ENCODE measurements around the gene PRKCQ. TPM values are rescaled to one million over a fixed set of nuclear protein-coding genes. Genes with fewer than 3 reads are reported as not detected.

PRKCQ gene
- total RNA-seq, 2 donors from 2014 or later: 55.3 to 79.0 TPM

DNA sequence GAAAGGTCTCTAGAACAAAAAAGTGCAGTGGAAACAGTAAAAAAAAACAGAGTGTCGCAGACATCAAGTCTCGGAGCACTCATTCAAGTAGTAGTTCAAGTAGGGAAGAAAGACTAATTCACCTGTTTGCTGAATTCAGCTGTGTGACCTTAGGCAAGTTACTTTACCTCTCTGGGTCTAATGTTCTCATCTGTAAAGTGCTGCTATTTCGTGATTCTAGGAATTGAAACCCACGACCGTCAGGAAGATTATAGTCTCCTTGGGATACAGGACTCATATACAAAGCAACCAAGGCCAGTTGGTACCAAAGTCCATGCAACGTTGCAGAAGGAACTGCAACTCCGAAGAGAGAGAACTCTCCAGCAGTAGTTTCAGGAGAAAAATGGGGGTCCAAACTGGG lies 26.1 kb downstream of the PRKCQ start:
- H3K4me1 Mint-ChIP-seq (ENCODE audit: low read depth in 2 of 2): peaks cover 73 to 83% of the 10 kb centered on the region in 2 donors
- peak overlapping the region; percentile 84 to 90 for H3K27ac Mint-ChIP-seq

DNA sequence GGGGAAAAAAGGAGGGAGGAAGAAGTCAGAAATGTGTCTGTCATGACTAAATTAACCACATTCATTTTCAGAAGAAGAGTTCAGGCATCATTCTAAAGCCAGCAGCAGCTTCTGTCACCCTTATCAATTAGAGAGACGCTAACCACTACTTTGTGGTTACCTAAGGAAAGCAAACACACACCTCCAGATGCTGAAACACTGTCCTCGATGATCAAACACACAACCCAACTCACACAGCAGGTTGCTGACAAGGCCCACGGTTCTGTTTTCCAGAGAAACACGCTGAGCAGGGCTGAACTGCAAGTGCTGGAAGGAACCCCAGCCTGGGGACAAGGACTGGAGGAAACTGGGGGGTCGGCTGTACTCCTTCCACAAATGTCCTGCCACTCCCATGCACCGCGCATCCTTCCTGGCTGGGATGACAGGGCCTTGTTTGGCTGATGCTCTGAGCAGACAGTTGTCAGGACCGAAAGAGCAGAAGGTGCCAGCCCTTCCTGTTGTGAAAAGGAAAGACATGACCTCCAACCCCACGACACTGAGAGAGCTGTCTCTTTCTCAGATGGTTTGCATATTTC lies 36.6 kb downstream of the PRKCQ start:
- ATAC-seq (peak; percentile 89 to 90), DNase-seq (ENCODE audit: low spot score) (no peak)
- Mint-ChIP-seq H3K36me3 (no peaks in the 10 kb centered on the region), H3K9me3 (no peaks in the 10 kb centered on the region), H3K4me3 (peak overlapping the region; percentile 88), H3K27me3 (no peaks in the 10 kb centered on the region), H3K4me1 (ENCODE audit: low read depth in 2 of 2) (peaks cover 60 to 65% of the 10 kb centered on the region in 2 donors), H3K27ac (peak overlapping the region; percentile 96 to 99)

More for the DNA sequence above, 26.1 kb downstream of the PRKCQ start:
- Mint-ChIP-seq H3K4me3 (no peak overlapping the region), H3K9me3 (peaks cover 5% of the 10 kb centered on the region), H3K36me3 (peaks cover 30% of the 10 kb centered on the region), H3K27me3 (no peaks in the 10 kb centered on the region)
- no peak for ATAC-seq
- DNase-seq (ENCODE audit: low spot score): no peak

DNA sequence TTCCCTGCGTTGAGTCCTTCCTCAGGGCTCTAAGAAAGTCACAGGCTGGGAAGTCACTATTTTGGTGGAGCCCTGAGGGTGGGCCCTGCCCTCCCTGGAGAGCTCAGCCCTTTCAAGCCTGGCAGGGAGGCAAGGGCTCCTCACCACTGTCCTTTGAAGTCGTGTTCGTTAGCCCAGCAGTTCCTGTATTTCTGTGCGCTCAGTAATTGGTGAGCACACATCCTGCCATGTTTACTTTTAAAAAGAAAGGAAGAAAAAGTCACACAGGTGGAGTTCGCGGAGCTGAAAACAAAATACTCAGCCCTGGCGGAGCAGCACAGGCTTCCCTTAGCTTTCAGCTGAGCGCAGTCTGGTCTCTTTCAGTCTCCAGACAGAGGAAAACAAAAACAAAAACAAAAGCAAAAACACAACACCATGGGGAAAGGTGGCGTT lies 37.1 kb downstream of the PRKCQ start:
- peaks cover 65 to 67% of the 10 kb centered on the region in 2 donors for H3K4me1 Mint-ChIP-seq (ENCODE audit: low read depth in 2 of 2)
- peak overlapping the region; percentile 96 to 99 for H3K27ac Mint-ChIP-seq
- peak overlapping the region; percentile 88 for H3K4me3 Mint-ChIP-seq
- no peaks in the 10 kb centered on the region for H3K27me3 Mint-ChIP-seq
- peak; percentile 73 to 77 for ATAC-seq
- DNase-seq (ENCODE audit: low spot score): no peak
- no peaks in the 10 kb centered on the region for H3K9me3 Mint-ChIP-seq
- no peaks in the 10 kb centered on the region for H3K36me3 Mint-ChIP-seq

DNA sequence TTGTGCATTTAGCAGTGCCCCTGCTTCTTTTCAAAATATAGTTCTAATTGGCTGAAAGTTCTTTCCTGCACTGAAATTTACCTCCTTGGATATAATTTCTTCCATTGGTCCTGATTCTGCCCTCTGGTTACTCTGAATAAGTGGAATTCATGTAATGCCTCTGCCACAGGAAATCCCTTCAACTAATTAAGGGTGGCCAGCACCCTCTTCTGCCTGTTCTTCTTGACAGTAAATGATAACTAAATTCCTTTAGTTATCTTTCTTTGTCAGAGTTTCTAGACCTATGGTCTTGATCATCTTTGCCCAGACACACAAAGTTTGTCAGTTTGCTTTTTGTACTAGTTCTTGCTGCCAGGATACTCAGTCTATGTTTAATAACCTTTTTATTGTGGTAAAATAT lies 40.2 kb downstream of the PRKCQ start:
- Mint-ChIP-seq H3K4me3 (no peak overlapping the region), H3K4me1 (ENCODE audit: low read depth in 2 of 2) (peaks cover 72 to 74% of the 10 kb centered on the region in 2 donors), H3K36me3 (no peaks in the 10 kb centered on the region), H3K27ac (peak overlapping the region; percentile 41 to 99), H3K9me3 (no peaks in the 10 kb centered on the region), H3K27me3 (no peaks in the 10 kb centered on the region)
- no peak for ATAC-seq
- DNase-seq (ENCODE audit: low spot score): no peak

DNA sequence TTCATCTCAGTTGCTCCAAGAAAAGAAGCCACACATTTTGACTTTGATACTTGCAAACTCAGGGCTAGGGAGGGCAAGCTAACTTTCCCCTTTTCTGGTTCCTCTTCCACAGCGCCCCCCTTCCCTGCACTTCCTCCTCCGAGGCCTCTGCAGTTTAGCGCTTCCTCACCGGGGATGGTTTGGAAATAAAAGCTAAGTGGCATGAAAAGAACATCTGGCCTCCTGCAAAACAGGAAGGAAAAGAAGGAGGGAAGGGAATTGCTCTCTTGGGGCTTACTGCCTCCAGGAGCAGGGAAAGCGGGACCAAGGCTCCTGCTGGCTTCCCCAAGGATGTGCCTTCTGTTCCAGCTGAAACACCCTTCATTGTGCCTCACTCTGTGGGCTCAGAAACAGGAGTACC lies 42.3 kb downstream of the PRKCQ start:
- Mint-ChIP-seq H3K27me3 (no peaks in the 10 kb centered on the region), H3K4me1 (ENCODE audit: low read depth in 2 of 2) (peaks cover 61 to 62% of the 10 kb centered on the region in 2 donors), H3K9me3 (no peaks in the 10 kb centered on the region), H3K4me3 (no peak overlapping the region), H3K36me3 (no peaks in the 10 kb centered on the region), H3K27ac (peak overlapping the region; percentile 60 to 78)
- ATAC-seq (no peak), DNase-seq (ENCODE audit: low spot score) (no peak)

DNA sequence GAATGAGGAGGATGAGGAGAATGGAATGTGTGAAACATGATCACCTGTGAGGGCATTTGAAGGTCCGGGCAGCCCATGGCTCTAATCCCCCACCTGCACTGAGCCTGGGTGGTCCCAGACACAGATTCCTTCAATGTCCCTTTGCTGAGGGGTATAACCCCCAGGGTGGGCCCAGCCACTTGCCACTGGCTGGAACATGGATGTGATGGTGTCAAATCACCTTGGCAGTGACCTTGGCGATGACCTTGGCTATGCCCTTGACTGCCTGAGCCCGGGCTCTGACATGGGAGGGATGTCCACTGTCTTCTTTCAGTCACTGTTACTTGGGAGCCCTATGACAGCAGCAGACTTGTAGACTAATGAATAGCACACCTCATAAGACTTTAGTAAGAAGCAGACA lies 44.0 kb downstream of the PRKCQ start:
- DNase-seq (ENCODE audit: low spot score) (no peak), ATAC-seq (no peak)
- no peaks in the 10 kb centered on the region for H3K36me3 Mint-ChIP-seq
- peaks cover 59% of the 10 kb centered on the region in 2 donors for H3K4me1 Mint-ChIP-seq (ENCODE audit: low read depth in 2 of 2)
- H3K27ac Mint-ChIP-seq: peak overlapping the region; percentile 35 to 69
- H3K27me3 Mint-ChIP-seq: no peaks in the 10 kb centered on the region
- H3K4me3 Mint-ChIP-seq: no peak overlapping the region
- no peaks in the 10 kb centered on the region for H3K9me3 Mint-ChIP-seq

DNA sequence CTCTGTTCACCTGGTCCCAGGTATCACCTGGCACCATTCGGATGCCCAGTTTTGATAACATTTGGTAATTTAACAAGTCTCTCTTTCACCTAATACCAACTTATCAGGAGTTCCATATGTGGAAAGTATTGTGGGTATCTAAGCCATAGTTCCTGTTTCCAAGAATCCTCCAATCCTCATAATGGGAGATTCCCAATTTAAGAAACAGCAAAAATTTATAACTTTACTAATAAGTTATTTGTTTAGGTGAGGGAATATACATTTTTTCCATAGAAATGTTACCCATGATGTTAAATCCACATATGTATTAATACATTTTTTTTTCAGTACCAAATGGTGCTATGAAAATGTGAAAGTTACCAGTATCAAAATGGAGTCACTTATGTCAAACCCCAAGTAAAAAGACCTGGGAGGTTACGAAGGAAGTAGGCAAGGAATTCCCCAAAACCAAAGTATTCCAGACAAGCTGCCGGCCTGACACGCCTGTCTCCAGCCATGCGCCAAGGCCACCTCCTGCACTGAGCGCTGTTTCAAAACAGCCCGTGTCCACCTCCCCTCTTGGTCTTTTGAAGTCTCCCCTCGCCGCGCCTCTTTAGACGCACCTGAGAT lies 44.8 kb downstream of the PRKCQ start:
- DNase-seq (ENCODE audit: low spot score) (no peak), ATAC-seq (no peak)
- Mint-ChIP-seq H3K36me3 (no peaks in the 10 kb centered on the region), H3K4me1 (ENCODE audit: low read depth in 2 of 2) (peaks cover 59% of the 10 kb centered on the region in 2 donors), H3K9me3 (no peaks in the 10 kb centered on the region), H3K27me3 (no peaks in the 10 kb centered on the region), H3K4me3 (no peak overlapping the region), H3K27ac (peak overlapping the region; percentile 35 to 69)

DNA sequence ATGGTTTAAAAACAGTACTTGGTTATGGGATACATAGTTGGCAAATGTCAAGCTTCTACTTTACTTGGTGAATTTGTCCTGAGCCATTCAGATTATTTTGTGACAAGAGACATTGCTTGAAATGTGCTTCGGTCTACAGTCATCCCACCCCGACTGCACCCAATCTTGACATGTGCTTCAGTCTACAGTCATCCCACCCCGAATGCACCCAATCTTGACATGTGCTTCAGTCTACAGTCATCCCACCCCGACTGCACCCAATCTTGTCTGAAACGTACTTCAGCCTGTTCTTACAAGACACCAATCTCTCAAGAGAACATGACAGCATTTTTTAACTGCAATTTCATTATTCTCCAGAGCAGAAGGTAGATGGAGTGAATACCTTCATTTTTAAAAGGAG lies 47.8 kb downstream of the PRKCQ start:
- Mint-ChIP-seq H3K4me1 (ENCODE audit: low read depth in 2 of 2) (peaks cover 67 to 71% of the 10 kb centered on the region in 2 donors), H3K27ac (peak overlapping the region; percentile 95), H3K36me3 (no peaks in the 10 kb centered on the region)

DNA sequence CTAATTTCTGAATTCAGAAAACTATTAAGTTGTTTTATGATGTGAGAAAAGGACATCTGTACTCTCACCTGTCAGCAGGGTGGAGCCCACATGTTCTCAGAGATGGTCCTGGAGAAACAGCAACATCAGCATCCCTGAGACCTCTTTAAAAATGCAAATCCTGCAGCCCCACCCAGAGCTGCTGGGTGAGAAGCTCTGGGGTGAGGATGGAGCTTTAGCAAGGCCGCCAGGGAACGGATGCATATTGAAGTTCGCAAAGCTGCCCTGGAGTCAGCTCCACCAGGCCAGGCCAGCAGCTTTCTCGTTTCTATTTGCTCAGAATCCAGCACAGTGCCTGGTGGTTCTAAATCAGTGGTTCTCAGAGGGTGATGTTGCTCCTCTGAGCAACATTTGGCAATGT lies 49.1 kb downstream of the PRKCQ start:
- Mint-ChIP-seq H3K36me3 (peaks cover 10% of the 10 kb centered on the region), H3K9me3 (no peaks in the 10 kb centered on the region), H3K4me1 (ENCODE audit: low read depth in 2 of 2) (peaks cover 69 to 72% of the 10 kb centered on the region in 2 donors), H3K27me3 (no peaks in the 10 kb centered on the region), H3K27ac (peak overlapping the region; percentile 95), H3K4me3 (peak overlapping the region; percentile 88)
- ATAC-seq: no peak
- no peak for DNase-seq (ENCODE audit: low spot score)

More for the DNA sequence above, 47.8 kb downstream of the PRKCQ start:
- Mint-ChIP-seq H3K9me3 (no peaks in the 10 kb centered on the region), H3K27me3 (no peaks in the 10 kb centered on the region), H3K4me3 (peak overlapping the region; percentile 23)
- no peak for DNase-seq (ENCODE audit: low spot score)
- ATAC-seq: no peak

DNA sequence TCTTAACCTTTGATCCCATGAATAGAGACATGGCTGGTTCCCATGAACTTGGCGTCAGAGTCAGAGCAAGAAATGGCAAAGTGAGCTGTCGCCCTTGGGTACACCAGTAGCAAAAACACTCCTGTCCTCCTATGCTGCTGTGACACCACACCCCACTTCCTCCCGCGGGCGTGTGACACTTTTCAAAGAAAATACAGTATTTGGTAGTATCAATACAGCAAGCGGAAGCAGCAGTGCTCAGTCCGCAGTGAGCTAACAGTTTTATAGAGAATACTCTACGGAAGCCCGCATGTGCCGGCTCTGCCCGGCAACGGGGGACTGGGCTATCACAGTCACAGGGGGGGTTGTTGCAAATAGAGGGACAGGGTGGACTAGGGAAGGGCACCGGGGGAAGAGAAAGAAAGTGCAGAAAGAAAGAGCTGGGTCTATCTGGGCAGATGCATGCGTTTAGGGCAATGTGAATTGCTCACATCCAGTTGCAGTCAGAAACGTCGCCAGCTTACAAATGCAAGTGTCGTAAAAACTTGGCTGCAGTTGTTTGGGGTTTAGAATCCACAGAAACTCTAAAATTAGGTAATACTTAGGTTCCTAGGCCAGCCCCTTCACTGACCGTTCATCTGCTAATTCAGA lies 49.8 kb downstream of the PRKCQ start:
- Mint-ChIP-seq H3K27me3 (no peaks in the 10 kb centered on the region), H3K9me3 (no peaks in the 10 kb centered on the region), H3K4me1 (ENCODE audit: low read depth in 2 of 2) (peaks cover 70 to 74% of the 10 kb centered on the region in 2 donors), H3K27ac (peak overlapping the region; percentile 95), H3K4me3 (peak overlapping the region; percentile 88), H3K36me3 (peaks cover 13% of the 10 kb centered on the region)
- ATAC-seq: peak; percentile 94 to 96
- DNase-seq (ENCODE audit: low spot score): peak; percentile 89

DNA sequence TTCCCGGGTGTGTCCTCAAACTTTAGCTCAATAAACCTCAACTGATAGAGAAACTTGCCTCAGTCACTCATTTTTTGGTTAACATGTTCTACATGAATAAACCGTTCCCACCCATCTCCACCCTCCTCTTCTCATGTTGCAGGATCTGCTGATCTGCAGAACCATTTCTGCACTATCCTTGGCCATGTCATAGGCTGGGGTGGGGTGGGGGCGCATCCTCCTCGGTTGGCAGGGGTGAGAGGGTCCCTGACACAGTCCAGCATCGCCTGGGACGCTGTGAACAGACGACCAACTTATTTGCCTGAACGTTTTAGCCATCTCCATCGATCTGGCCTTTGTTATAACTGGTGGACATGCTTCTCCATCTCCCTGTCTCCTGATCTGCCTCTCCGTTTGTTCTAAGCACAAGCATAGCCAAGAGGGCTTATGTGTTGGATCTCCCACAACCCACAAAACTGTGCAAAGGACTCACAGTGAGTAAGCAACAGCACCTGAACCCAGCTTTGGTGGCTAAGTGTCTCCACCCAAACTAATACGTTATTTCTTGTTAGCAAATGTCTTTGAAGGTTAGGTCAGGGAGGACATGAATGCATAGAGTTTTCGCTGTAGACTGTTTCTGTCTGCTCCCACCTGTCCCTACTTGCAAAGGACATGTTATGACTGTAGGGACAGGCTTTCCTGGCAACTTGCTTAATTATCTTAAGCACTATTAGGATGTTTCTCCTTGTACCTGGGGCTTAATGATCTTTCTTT lies 51.7 kb downstream of the PRKCQ start:
- H3K36me3 Mint-ChIP-seq: peaks cover 19% of the 10 kb centered on the region

DNA sequence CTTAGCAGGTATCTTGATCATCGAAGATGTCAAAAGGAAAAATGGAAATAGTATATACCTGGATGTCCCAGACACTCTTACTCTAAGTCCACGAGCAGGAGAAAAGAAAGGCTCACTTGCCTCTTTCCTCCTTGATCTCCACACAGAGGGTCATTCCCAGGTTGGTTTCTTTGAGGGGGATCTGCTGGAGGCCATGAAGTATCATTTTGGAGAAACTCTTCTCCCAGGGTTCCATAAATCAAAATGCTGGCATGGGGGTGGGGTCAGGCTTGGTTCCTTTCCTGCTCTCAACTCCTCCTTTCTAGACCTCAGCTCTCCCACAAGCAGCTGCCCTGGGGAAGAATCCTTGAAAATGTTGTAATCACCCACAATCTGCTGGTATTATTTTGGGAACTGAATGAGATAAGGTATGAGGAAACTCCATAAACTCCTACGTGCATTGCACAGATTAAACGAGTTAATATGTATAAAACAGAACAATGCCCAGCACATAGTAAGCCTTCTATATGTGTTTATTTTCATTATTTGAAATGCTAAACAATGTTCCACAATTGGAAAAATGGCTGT lies 54.4 kb downstream of the PRKCQ start:
- peaks cover 19% of the 10 kb centered on the region for H3K36me3 Mint-ChIP-seq
- DNase-seq (ENCODE audit: low spot score): no peak
- peaks cover 67 to 71% of the 10 kb centered on the region in 2 donors for H3K4me1 Mint-ChIP-seq (ENCODE audit: low read depth in 2 of 2)
- H3K9me3 Mint-ChIP-seq: no peaks in the 10 kb centered on the region
- H3K27ac Mint-ChIP-seq: peak overlapping the region; percentile 69 to 95
- ATAC-seq: no peak
- H3K27me3 Mint-ChIP-seq: no peaks in the 10 kb centered on the region
- no peak overlapping the region for H3K4me3 Mint-ChIP-seq

More for the DNA sequence above, 51.7 kb downstream of the PRKCQ start:
- Mint-ChIP-seq H3K27me3 (no peaks in the 10 kb centered on the region), H3K27ac (peak overlapping the region; percentile 95), H3K4me3 (peak overlapping the region; percentile 88), H3K9me3 (no peaks in the 10 kb centered on the region), H3K4me1 (ENCODE audit: low read depth in 2 of 2) (peaks cover 76 to 88% of the 10 kb centered on the region in 2 donors)
- DNase-seq (ENCODE audit: low spot score): no peak
- ATAC-seq: no peak

DNA sequence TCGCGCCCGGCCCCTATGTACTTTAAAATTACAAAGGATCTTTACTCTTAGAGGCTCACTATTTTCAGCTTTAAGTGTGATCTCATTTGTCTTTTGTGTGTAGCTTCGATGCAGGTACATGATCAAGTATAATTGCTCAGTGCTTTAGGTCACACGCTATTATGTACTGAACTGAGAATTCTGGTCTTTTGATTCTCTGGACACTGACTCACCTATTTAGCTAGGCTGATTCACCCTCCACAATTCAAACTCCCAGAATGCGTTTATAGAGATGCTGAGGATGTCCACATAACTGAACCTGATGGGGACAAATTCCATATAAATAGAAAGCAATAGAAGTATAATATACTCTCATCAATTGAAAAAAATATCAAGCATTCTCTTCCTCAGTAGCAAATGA lies 57.8 kb downstream of the PRKCQ start:
- ATAC-seq (no peak), DNase-seq (ENCODE audit: low spot score) (no peak)
- peaks cover 23% of the 10 kb centered on the region for H3K36me3 Mint-ChIP-seq
- H3K4me3 Mint-ChIP-seq: no peak overlapping the region
- no peaks in the 10 kb centered on the region for H3K27me3 Mint-ChIP-seq
- H3K27ac Mint-ChIP-seq: peak overlapping the region; percentile 10 to 44
- H3K9me3 Mint-ChIP-seq: no peaks in the 10 kb centered on the region
- peaks cover 65 to 68% of the 10 kb centered on the region in 2 donors for H3K4me1 Mint-ChIP-seq (ENCODE audit: low read depth in 2 of 2)
